ENCODE measurements around the gene PARD3B. TPM values are rescaled to one million over a fixed set of nuclear protein-coding genes. Genes with fewer than 3 reads are reported as not detected.

PARD3B gene
- total and polyA plus RNA-seq, 2 experiments from 2014 or later: 3.5 to 4.4 TPM

- Histone ChIP-seq H3K4me3 (no peak overlapping the region), H3K36me3 (ENCODE audit: insufficient read depth) (no peaks in the 10 kb centered on the region), H3K4me2 (no peak overlapping the region), H3K79me2 (replicated peaks; ENCODE audit: insufficient read depth) (no peaks in the 10 kb centered on the region), H2AFZ (no peak overlapping the region), H3K27ac (ENCODE audit: low read depth) (no peak overlapping the region), H3K4me1 (ENCODE audit: insufficient read depth) (peaks cover 8% of the 10 kb centered on the region; the same call in 1 of the 2 replicates), H3K9me2 (ENCODE audit: insufficient read depth) (no peaks in the 10 kb centered on the region), H3K27me3 (ENCODE audit: insufficient read depth) (no peaks in the 10 kb centered on the region), H3F3A (replicated peaks; ENCODE audit: low read depth) (no peaks in the 10 kb centered on the region), H4K20me1 (replicated peaks; ENCODE audit: insufficient read depth) (no peaks in the 10 kb centered on the region)
- no peaks in the 10 kb centered on the region for H3K27me3 Mint-ChIP-seq (ENCODE audit: insufficient read depth, low read depth, poor library complexity)
- no peaks in the 10 kb centered on the region for H3K36me3 Mint-ChIP-seq (ENCODE audit: low read depth)
- no peak overlapping the region for H3K27ac Mint-ChIP-seq
- H3K4me1 Mint-ChIP-seq: peaks cover 14% of the 10 kb centered on the region
- no peak for TF ChIP-seq CREB1 (CRISPR knock-in tag; IDR thresholded peaks at IDR 0.05; ENCODE audit: low read depth)
- TF ChIP-seq STAT1 (IDR thresholded peaks at IDR 0.05; ENCODE audit: unreplicated experiment): no peak
- no peak for TF ChIP-seq REST (IDR thresholded peaks at IDR 0.05; ENCODE audit: unreplicated experiment)
- no peak for TF ChIP-seq POLR2AphosphoS5 (IDR thresholded peaks at IDR 0.05; ENCODE audit: low read depth)
- no peak for TF ChIP-seq ZNF114 (CRISPR knock-in tag; IDR thresholded peaks at IDR 0.05)
- no peak for TF ChIP-seq ETS1 (IDR thresholded peaks at IDR 0.05)
- TF ChIP-seq EZH2 (IDR thresholded peaks at IDR 0.05; ENCODE audit: low read depth, unreplicated experiment): no peak
- TF ChIP-seq CTCF (conservative IDR thresholded peaks at IDR 0.05; ENCODE audit: low read depth in 2 of 2): no peak
- TF ChIP-seq JUNB (IDR thresholded peaks at IDR 0.05; ENCODE audit: unreplicated experiment): no peak
- no peak for TF ChIP-seq NANOG (IDR thresholded peaks at IDR 0.05; ENCODE audit: borderline replicate concordance)
- TF ChIP-seq EZH2phosphoT487 (IDR thresholded peaks at IDR 0.05; ENCODE audit: unreplicated experiment): no peak
- no peak for TF ChIP-seq ZNF331 (CRISPR knock-in tag; IDR thresholded peaks at IDR 0.05; ENCODE audit: low read depth)
- TF ChIP-seq ZNF462 (CRISPR knock-in tag; IDR thresholded peaks at IDR 0.05): no peak
- no peak overlapping the region for H3K4me3 Mint-ChIP-seq
- ATAC-seq: no peak
- H3K9me3 Mint-ChIP-seq: no peaks in the 10 kb centered on the region; the same call in 2 of the 3 replicates
- DNase-seq (ENCODE audit: low spot score): no peak
These were observed 1081.8 kb downstream of the PARD3B start for GRCh38 chr2:205627085-205627484.
